HG03469 (cell line): ENCODE data around the gene TMPRSS5.

Experiments used
- ATAC-seq: cut with Tn5 transposase; IDR thresholded peaks from one replicate; pipeline ENCODE4 v1.9.1; 2021; ENCODE audit warnings: mild to moderate bottlenecking, moderate library complexity, moderate number of reproducible peaks; ENCODE audit not compliant: unreplicated experiment

Gene TMPRSS5

GRCh38 chr11:113670149-113670830 is 35.8 kb downstream of the TMPRSS5 start:
- no peak for ATAC-seq

DNA sequence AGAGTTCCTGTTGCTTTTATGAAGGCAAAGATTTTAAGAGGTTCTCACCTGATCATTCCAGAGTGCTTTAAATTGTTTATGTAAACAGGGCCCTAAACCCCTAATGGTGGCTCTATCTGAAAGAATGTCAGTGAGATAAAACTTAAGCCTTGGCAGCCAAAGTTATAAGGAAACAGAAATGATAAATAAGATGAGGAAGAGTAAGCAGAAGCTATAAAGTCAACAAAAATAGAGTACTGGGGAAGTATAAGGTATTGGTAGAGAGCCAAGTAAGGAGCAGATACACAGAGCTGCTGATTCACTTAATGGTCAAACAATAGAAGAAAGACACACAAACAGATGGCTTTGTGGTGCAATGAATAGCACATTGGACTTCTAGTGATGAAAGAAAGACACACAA is 37.9 kb downstream of the TMPRSS5 start:
- no peak for ATAC-seq

GRCh38 chr11:113667801-113668200 is 38.3 kb downstream of the TMPRSS5 start:
- ATAC-seq = no peak

- ATAC-seq = no peak
These were observed 39.5 kb downstream of the TMPRSS5 start for GRCh38 chr11:113666584-113666983.

DNA sequence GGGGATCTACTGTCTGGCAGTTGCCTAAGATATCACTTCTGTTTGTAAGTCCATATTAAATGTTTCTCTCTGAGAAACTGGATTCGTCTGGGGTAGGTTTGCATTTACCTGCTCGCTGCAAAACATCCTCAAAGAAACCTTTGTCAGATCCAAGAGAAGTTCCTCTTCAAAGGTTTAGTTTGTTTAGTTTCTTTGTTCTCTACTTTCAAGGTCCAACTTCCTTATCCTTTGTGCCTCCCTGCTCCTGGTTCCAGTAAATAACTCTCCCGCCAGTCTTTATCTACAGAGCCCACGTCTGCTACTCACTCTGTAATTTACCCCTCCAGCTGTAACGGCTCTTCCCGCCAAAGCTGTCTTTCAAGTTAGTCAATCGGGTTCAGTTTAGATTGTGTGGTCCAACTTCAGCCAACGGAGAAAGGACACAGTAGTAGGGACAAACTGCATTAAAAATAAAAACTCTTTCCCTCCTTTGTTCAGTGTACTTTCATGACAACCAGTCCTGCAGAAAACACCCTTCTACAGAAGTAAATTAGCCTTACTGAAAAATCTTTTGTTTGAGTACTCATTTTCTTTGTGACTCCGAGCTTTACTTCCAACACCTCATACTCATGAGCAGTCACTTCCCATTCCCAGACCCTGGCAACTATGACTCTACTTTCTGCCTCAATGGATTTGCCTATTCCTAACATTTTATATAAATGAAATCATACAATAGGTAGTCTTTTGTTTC is 41.0 kb downstream of the TMPRSS5 start:
- ATAC-seq = no peak

DNA sequence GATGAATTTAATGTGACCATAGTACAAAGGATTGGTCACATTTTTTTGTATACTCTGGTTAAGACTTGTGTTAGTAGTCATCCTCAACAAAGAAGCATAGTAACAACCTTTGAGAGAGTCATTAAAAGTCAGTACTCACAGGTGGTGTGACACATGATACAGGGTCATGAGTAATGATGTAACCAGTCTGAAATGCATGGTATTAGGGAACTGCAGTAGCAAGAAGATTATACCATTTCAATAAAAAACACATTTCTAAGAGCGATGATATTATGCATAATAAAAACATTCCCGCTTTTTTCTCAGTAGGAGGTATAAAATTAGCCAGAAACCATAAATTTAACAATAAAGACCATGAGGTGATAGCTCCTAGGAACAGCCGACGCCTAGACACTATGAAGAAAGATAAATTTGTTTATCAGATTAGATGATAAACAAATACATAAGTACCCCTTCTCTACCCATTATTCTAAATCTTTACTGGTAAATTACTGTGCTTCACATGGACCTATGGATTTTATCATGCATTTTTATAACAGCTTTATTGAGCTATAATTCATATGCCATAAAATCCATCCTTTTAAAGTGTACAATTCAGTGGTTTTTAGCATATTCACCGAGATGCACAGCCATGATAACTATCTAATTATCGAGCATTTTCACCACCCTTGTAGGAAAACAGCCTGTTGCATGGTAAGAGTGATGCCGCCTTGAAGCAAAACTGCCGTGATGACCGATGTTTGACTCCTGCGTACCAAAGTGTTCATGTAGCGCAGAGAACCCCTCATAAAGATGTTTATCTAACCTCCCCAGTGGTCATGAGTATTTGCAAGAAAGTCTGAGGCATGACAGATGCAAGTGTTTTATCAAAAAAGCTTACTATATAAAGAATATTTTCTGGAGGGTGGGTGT is 41.8 kb downstream of the TMPRSS5 start:
- no peak for ATAC-seq

DNA sequence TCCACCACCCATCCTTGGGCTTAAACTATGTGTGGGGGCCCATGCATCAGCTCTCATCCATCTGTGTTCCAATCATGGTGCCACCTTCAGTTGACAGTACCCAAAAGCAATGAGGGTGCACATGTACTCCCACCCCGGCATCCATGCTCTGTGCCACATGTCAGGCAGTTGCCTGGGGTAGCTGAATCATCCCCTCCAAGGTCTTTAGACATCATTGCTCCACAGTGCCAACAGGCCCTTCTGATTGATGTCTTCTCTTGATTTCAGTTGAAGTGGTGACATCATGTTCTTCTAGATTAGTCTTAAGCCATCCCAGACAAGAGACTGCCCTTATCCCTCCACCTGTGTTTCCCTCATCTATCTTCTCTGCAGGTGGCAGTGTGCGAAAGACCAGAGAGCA is 42.5 kb downstream of the TMPRSS5 start:
- ATAC-seq = no peak

- ATAC-seq = no peak
These were observed 50.3 kb downstream of the TMPRSS5 start for GRCh38 chr11:113655771-113656170.

DNA sequence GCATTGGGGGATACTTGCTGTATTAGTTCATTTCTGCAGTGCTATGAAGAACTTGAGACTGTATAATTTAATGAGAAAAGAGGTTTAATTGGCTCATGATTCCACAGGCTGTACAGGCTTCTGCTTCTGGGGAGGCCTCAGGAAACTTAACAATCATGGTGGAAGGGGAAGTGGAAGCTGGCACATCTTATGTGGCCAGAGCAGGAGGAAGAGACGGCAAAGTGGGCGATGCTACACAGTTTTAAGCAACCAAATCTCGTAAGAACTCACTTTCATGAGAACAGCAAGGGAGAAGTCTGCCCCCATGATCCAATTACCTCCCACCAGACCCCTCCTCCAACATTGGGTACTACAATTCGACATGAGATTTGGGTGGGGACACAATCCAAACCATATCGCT is 55.1 kb downstream of the TMPRSS5 start:
- ATAC-seq = no peak

GRCh38 chr11:113649311-113649710 is 56.8 kb downstream of the TMPRSS5 start:
- no peak for ATAC-seq

DNA sequence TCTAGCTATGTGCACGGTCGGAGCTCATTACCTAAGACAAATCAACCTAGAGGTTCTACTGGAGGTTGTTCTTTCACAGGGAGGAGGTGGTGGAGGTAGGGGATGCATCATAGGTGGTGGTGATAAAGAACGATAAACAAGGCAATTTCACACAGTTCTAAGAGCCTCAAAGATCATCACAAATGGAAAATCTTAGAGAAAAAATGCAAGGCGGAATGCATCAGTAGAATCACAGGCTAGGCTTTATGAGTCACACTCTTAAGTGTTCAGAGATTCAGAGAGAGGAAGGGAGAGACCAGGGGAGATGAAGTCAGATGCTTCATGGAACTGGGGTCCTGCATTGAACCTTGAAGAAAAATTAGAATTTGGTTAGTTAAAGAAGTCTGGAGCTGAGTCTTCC is 58.3 kb downstream of the TMPRSS5 start:
- ATAC-seq = no peak

GRCh38 chr11:113647108-113647507 is 59.0 kb downstream of the TMPRSS5 start:
- no peak for ATAC-seq

DNA sequence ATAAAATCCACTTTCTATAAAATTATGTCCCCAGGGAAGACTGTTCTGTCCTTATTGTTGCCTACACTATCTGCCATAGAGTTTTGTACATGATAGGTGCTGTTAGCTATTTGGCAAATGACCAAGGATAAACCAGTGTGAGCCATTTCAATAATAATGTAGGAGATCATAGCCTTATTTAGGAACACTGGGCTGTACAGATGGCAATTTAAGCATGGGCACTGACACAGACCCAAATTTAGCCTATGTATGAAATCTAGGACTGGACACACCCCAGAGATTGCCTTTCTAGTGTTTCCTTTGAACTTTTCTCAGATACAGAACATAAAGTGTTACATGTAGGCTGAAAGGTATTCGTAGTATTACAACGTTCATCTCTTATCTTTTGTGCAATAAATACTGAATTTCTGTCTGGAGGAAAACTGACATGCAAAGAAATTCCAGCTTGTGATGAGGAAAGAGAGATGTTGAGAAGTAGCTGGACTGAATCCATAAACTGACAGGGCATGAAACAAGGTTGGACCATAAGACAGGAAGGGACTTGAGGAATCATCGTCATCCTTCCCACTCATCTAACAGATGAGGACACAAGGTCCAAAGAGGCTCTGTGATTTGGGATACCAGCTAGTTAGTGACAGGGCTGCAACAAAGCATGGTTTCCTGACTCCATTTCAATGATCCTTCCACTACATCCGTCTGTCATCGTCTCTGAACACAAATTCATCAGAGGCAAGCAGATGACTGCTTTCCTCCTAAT is 60.3 kb downstream of the TMPRSS5 start:
- ATAC-seq = no peak

GRCh38 chr11:113644605-113645004 is 61.5 kb downstream of the TMPRSS5 start:
- no peak for ATAC-seq

GRCh38 chr11:113643701-113644100 is 62.4 kb downstream of the TMPRSS5 start:
- ATAC-seq = no peak

- no peak for ATAC-seq
These were observed 63.0 kb downstream of the TMPRSS5 start for GRCh38 chr11:113643006-113643585.

GRCh38 chr11:113642090-113642489 is 64.0 kb downstream of the TMPRSS5 start:
- ATAC-seq = no peak

DNA sequence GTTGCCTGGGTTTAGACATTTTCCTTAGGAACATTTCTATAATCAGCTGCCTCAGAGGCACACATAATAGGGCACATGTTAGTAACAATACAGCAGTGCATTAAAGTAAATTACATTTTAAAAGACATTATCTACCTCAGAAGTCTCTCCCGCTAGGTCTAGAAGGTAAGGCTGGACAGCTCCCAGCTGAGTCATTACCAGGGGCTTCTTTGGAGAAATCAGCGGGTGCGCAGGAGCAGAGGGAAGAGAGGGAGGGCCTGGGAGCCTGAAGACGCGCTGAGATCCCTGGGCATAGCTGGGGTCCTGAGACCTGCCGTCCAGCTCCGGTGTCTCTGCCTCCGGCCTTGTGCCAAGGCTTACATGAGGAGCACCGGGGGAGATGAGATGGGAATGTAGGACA is 67.7 kb downstream of the TMPRSS5 start:
- no peak for ATAC-seq

- no peak for ATAC-seq
These were observed 68.5 kb downstream of the TMPRSS5 start for GRCh38 chr11:113637636-113638035.
